H9 (cell line): ENCODE data around the gene ANKRD13A. TPM values are rescaled to one million over a fixed set of nuclear protein-coding genes. Genes with fewer than 3 reads are reported as not detected.

Experiments
- DNase-seq: peaks from one replicate; pipeline ENCODE4 v3.0.0-alpha.2; 2017
- H2AFZ ChIP-seq: one replicate; pipeline ENCODE4 v1.6.1; 2013; ENCODE audit warnings: mild to moderate bottlenecking, low read length, control low read depth, moderate library complexity
- H2AK5ac ChIP-seq: 2 replicates; pipeline ENCODE4 v1.6.1; 2013; ENCODE audit warnings: low read length, control low read depth, mixed read lengths; ENCODE audit not compliant: insufficient read length
- H2BK120ac ChIP-seq: one replicate; pipeline ENCODE4 v1.6.1; 2013; ENCODE audit warnings: low read depth, mild to moderate bottlenecking, low read length, control low read depth, inconsistent platforms; ENCODE audit not compliant: poor library complexity, severe bottlenecking
- H2BK12ac ChIP-seq: 2 replicates; pipeline ENCODE4 v1.6.1; 2013; ENCODE audit warnings: low read length, control low read depth, mixed read lengths, low read depth; ENCODE audit not compliant: insufficient read length
- H2BK15ac ChIP-seq: 2 replicates; pipeline ENCODE4 v1.6.1; 2013; ENCODE audit warnings: low read depth, low read length, control low read depth
- H2BK20ac ChIP-seq: one replicate; pipeline ENCODE4 v1.6.1; 2013; ENCODE audit warnings: low read depth, mild to moderate bottlenecking, low read length, control low read depth, inconsistent platforms; ENCODE audit not compliant: poor library complexity, severe bottlenecking
- H2BK5ac ChIP-seq: 2 replicates; pipeline ENCODE4 v1.6.1; 2013; ENCODE audit warnings: low read length, control low read depth, mixed read lengths; ENCODE audit not compliant: insufficient read length
- H3K14ac ChIP-seq: 2 replicates; pipeline ENCODE4 v1.6.1; 2013; ENCODE audit warnings: low read length, control low read depth; ENCODE audit not compliant: insufficient read depth
- H3K18ac ChIP-seq: 2 replicates; pipeline ENCODE4 v1.6.1; 2013; ENCODE audit warnings: low read depth, mild to moderate bottlenecking, mixed read lengths, low read length, control low read depth; ENCODE audit not compliant: insufficient read length
- H3K23ac ChIP-seq: 2 replicates; pipeline ENCODE4 v1.6.1; 2013; ENCODE audit warnings: low read length, control low read depth, mixed read lengths, low read depth; ENCODE audit not compliant: insufficient read length
- H3K23me2 ChIP-seq: 2 replicates; pipeline ENCODE4 v1.6.1; 2013; ENCODE audit warnings: low read depth, mild to moderate bottlenecking, mixed read lengths, low read length, control low read depth; ENCODE audit not compliant: insufficient read length, poor library complexity, severe bottlenecking
- H3K27ac ChIP-seq: 2 replicates; pipeline ENCODE4 v1.5.1; 2013; ENCODE audit warnings: low read length, control low read depth, mixed read lengths, low read depth; ENCODE audit not compliant: insufficient read length
- H3K27me3 ChIP-seq: 2 replicates; pipeline ENCODE4 v1.6.1; 2013; ENCODE audit warnings: low read length, control low read depth, inconsistent platforms; ENCODE audit not compliant: insufficient read depth
- H3K4ac ChIP-seq: 2 replicates; pipeline ENCODE4 v1.6.1; 2013; ENCODE audit warnings: low read depth, mild to moderate bottlenecking, control low read depth, inconsistent platforms, low read length, moderate library complexity
- H3K4me1 ChIP-seq: 2 replicates; pipeline ENCODE4 v1.6.1; 2013; ENCODE audit warnings: low read length, control low read depth, inconsistent platforms; ENCODE audit not compliant: insufficient read depth
- H3K4me2 ChIP-seq: 2 replicates; pipeline ENCODE4 v1.6.1; 2013; ENCODE audit warnings: low read length, control low read depth, mixed read lengths; ENCODE audit not compliant: insufficient read length, insufficient read depth
- H3K56ac ChIP-seq: 2 replicates; pipeline ENCODE4 v1.6.1; 2013; ENCODE audit warnings: low read depth, mild to moderate bottlenecking, mixed read lengths, low read length, control low read depth; ENCODE audit not compliant: insufficient read length
- H3K79me1 ChIP-seq: 2 replicates; pipeline ENCODE4 v1.6.1; 2013; ENCODE audit warnings: low read depth, mild to moderate bottlenecking, moderate library complexity, low read length, control low read depth, inconsistent platforms; ENCODE audit not compliant: insufficient read depth, poor library complexity, severe bottlenecking
- H3K79me2 ChIP-seq: 2 replicates; pipeline ENCODE4 v1.6.1; 2013; ENCODE audit warnings: low read length, control low read depth, inconsistent platforms; ENCODE audit not compliant: insufficient read depth
- H3K9ac ChIP-seq: 2 replicates; pipeline ENCODE4 v1.6.1; 2013; ENCODE audit warnings: low read length, control low read depth, mixed read lengths; ENCODE audit not compliant: insufficient read length; ENCODE audit errors: extremely low read depth
- H3K9me3 ChIP-seq: one replicate; pipeline ENCODE4 v1.6.1; 2013; ENCODE audit warnings: low read depth, low read length, inconsistent platforms; ENCODE audit not compliant: control insufficient read depth
- H3T11ph ChIP-seq: one replicate; pipeline ENCODE4 v1.6.1; 2013; ENCODE audit warnings: mild to moderate bottlenecking, low read length, control low read depth, inconsistent platforms
- H4K20me1 ChIP-seq: one replicate; pipeline ENCODE4 v1.6.1; 2013; ENCODE audit not compliant: control insufficient read depth, insufficient read length, insufficient read depth
- H4K5ac ChIP-seq: 2 replicates; pipeline ENCODE4 v1.6.1; 2013; ENCODE audit warnings: low read depth, mild to moderate bottlenecking, mixed read lengths, low read length, control low read depth; ENCODE audit not compliant: insufficient read length
- H4K8ac ChIP-seq: replicated peaks from 2 replicates; pipeline ENCODE4 v1.6.1; 2013; ENCODE audit warnings: low read length, control low read depth, mixed read lengths, low read depth; ENCODE audit not compliant: insufficient read length
- H4K91ac ChIP-seq: 2 replicates; pipeline ENCODE4 v1.6.1; 2013; ENCODE audit warnings: low read depth, mild to moderate bottlenecking, moderate library complexity, mixed read lengths, low read length, control low read depth; ENCODE audit not compliant: insufficient read length
- H3K27ac Mint-ChIP-seq, 3 experiments: 2 replicates in 2 of 3; 3 replicates in 1 of 3; pipeline ENCODE4 v1.8.0; 2020 to 2021; ENCODE audit warnings: mixed read lengths in 3 of 3, mild to moderate bottlenecking in 1 of 3, moderate library complexity in 1 of 3
- H3K27me3 Mint-ChIP-seq: 2 replicates; pipeline ENCODE4 v1.8.0; 2021; ENCODE audit warnings: low read depth, mild to moderate bottlenecking, moderate library complexity, mixed read lengths
- H3K36me3 Mint-ChIP-seq, 3 experiments: 2 replicates in 2 of 3; 3 replicates in 1 of 3; pipeline ENCODE4 v1.8.0; 2020 to 2021; ENCODE audit warnings: low read depth in 3 of 3, mixed read lengths in 3 of 3; ENCODE audit not compliant: insufficient read depth in 1 of 3
- H3K4me1 Mint-ChIP-seq, 2 experiments: 2 replicates each; pipeline ENCODE4 v1.8.0; 2020; ENCODE audit warnings: mixed read lengths in 2 of 2
- H3K4me3 Mint-ChIP-seq, 2 experiments: 2 replicates in 1 of 2; 3 replicates in 1 of 2; pipeline ENCODE4 v1.8.0; 2020 to 2021; ENCODE audit warnings: mild to moderate bottlenecking in 2 of 2, mixed read lengths in 2 of 2, moderate library complexity in 1 of 2
- H3K9me3 Mint-ChIP-seq, 2 experiments: 2 replicates in 1 of 2; 3 replicates in 1 of 2; pipeline ENCODE4 v1.8.0; 2020; ENCODE audit warnings: mild to moderate bottlenecking in 2 of 2, mixed read lengths in 2 of 2, moderate library complexity in 1 of 2
- WGBS: extraction: QIAGEN DNeasy Blood & Tissue Kit; methylation state at CpG from one replicate; pipeline ENCODE4 v1.1.7; 2013; ENCODE audit warnings: missing lambda C conversion rate, low lambda C conversion rate, mixed read lengths; ENCODE audit not compliant: insufficient read length; ENCODE audit errors: extremely low coverage; 5-methylcytosine and 5-hydroxymethylcytosine counted together
- long read RNA-seq: library from polyadenylated mRNA; unstranded; transcript quantifications from one replicate; pipeline ENCODE4 v2.0.0, GENCODE V29; 2020
- total RNA-seq: library from RNA; stranded (reverse); gene quantifications from 2 replicates; pipeline ENCODE4 v1.2.1, GENCODE V29; 2021
- TF ChIP-seq, protein P1 (sequence below): fragments of 200-600 bp; sonication (generic); conservative IDR thresholded peaks from 3 replicates; pipeline ENCODE4 v1.8.0; 2021; ENCODE audit warnings: antibody characterized with exemption, mild to moderate bottlenecking

ANKRD13A gene
- 18.0 and 19.1 TPM in 2 replicates for total RNA-seq
- long read RNA-seq, full-length matches to known transcripts: 2 of 12 reads
- long read RNA-seq, partial matches to known transcripts: 1 of 12 reads
- long read RNA-seq, other reads (novel, unspliced or antisense): 9 of 12 reads

GRCh38 chr12:109998904-109999648, at the start of gene ANKRD13A:
TSS of gene ANKRD13A (plus strand) at chr12:109999430. CDS start at chr12:109999689, 259 bp downstream.
- H3K9me3 ChIP-seq: no peaks in the 10 kb centered on the region
- peaks cover 2% of the 10 kb centered on the region; the same call in 1 of the 2 replicates for H3K4me1 ChIP-seq
- H4K91ac ChIP-seq: no peak within 1 kb of the TSS
- no peaks in the 10 kb centered on the region; a peak in 2 of 7 replicates for H3K36me3 Mint-ChIP-seq
- TF ChIP-seq, protein P1, sequence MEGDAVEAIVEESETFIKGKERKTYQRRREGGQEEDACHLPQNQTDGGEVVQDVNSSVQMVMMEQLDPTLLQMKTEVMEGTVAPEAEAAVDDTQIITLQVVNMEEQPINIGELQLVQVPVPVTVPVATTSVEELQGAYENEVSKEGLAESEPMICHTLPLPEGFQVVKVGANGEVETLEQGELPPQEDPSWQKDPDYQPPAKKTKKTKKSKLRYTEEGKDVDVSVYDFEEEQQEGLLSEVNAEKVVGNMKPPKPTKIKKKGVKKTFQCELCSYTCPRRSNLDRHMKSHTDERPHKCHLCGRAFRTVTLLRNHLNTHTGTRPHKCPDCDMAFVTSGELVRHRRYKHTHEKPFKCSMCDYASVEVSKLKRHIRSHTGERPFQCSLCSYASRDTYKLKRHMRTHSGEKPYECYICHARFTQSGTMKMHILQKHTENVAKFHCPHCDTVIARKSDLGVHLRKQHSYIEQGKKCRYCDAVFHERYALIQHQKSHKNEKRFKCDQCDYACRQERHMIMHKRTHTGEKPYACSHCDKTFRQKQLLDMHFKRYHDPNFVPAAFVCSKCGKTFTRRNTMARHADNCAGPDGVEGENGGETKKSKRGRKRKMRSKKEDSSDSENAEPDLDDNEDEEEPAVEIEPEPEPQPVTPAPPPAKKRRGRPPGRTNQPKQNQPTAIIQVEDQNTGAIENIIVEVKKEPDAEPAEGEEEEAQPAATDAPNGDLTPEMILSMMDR: no peak
- peaks cover 12% of the 10 kb centered on the region for H3K27me3 Mint-ChIP-seq
- peak within 1 kb of the TSS; percentile 98 for H3K9ac ChIP-seq
- no peaks in the 10 kb centered on the region for H3K79me1 ChIP-seq
- H3K4ac ChIP-seq: no peak within 1 kb of the TSS
- no peak within 1 kb of the TSS for H3K27ac ChIP-seq
- H3K18ac ChIP-seq: peak within 1 kb of the TSS; percentile 100
- peak within 1 kb of the TSS; percentile 95 for H2BK5ac ChIP-seq
- H4K8ac ChIP-seq: no peak within 1 kb of the TSS
- H3K23me2 ChIP-seq: peaks cover 16% of the 10 kb centered on the region
- peak within 1 kb of the TSS; percentile 95 to 99 (median 98); a peak in 6 of 7 replicates for H3K27ac Mint-ChIP-seq
- H3K4me3 Mint-ChIP-seq: peak within 1 kb of the TSS; percentile 87 to 99
- no peak within 1 kb of the TSS for H2BK15ac ChIP-seq
- H2BK120ac ChIP-seq: no peak within 1 kb of the TSS
- H3K56ac ChIP-seq: peak within 1 kb of the TSS; percentile 64
- no peak within 1 kb of the TSS for H2AK5ac ChIP-seq
- peaks cover 27 to 30% of the 10 kb centered on the region in 2 experiments for H3K4me1 Mint-ChIP-seq
- peak within 1 kb of the TSS; percentile 84 for H2AFZ ChIP-seq
- no peak within 1 kb of the TSS for H3T11ph ChIP-seq
- H2BK12ac ChIP-seq: peak within 1 kb of the TSS; percentile 85
- peaks cover 3% of the 10 kb centered on the region for H4K20me1 ChIP-seq
- H3K14ac ChIP-seq: peak within 1 kb of the TSS; percentile 99
- no peak within 1 kb of the TSS for H4K5ac ChIP-seq
- H3K27me3 ChIP-seq: no peaks in the 10 kb centered on the region
- no CpG with 5 or more reads among the region's 62 CpGs for WGBS
- no peak within 1 kb of the TSS for H3K23ac ChIP-seq
- no peaks in the 10 kb centered on the region for H3K79me2 ChIP-seq
- H3K9me3 Mint-ChIP-seq: no peaks in the 10 kb centered on the region
- peak; percentile 95 for DNase-seq
- H2BK20ac ChIP-seq: no peak within 1 kb of the TSS
- H3K4me2 ChIP-seq: peak within 1 kb of the TSS; percentile 97
